B cell (primary cell): Measurements from ENCODE around the gene RPA3. TPM values are rescaled to one million over a fixed set of nuclear protein-coding genes. Genes with fewer than 3 reads are reported as not detected.

ENCODE experiments used
- ATAC-seq: fragments of 200-7000 bp; cut with Tn5 transposase; one replicate; pipeline ENCODE4 v1.10.0; 2021; ENCODE audit warnings: low read depth, mild to moderate bottlenecking, moderate number of reproducible peaks, moderate library complexity
- CTCF ChIA-PET: fragments of 350-600 bp; sonication (Branson Sonifier 250); formaldehyde crosslinking; loops from one replicate; lab custom pipeline; 2021; ENCODE audit warnings: antibody characterized with exemption, inconsistent platforms; lab: Charles Lee
- POLR2A ChIA-PET: fragments of 350-600 bp; sonication (Branson Sonifier 250); formaldehyde crosslinking; loops from one replicate; lab custom pipeline; 2021; ENCODE audit warnings: antibody characterized with exemption; lab: Charles Lee
- DNase-seq: peaks from one replicate; pipeline ENCODE4 v3.0.0; 2013
- H2AFZ ChIP-seq: 2 replicates; pipeline ENCODE4 v1.6.1; 2012; ENCODE audit warnings: mild to moderate bottlenecking, low read depth, low read length; ENCODE audit not compliant: insufficient read depth, poor library complexity, severe bottlenecking
- H3K27ac ChIP-seq, 2 donors: 1 replicate in 1 of 2; 2 replicates in 1 of 2; pipeline ENCODE4 v1.5.1; 2012 to 2013; ENCODE audit warnings: low read length in 2 of 2, mild to moderate bottlenecking in 2 of 2, moderate library complexity in 1 of 2
- H3K27me3 ChIP-seq, 4 experiments: fragments of 200-600 bp in 1 of 4; sonication (generic) in 1 of 4; replicated peaks in 1 of 4; 1 replicate in 2 of 4; 2 replicates in 2 of 4; pipeline versions ENCODE4 v1.6.1 to v1.7.0; 2013 to 2016; ENCODE audit warnings: low read length in 3 of 4, mild to moderate bottlenecking in 2 of 4, mixed read lengths in 1 of 4, moderate library complexity in 1 of 4; ENCODE audit not compliant: insufficient read depth in 4 of 4, control insufficient read depth in 3 of 4; ENCODE audit errors: control extremely low read depth in 1 of 4
- H3K36me3 ChIP-seq, 2 experiments: replicated peaks in 1 of 2; 1 replicate in 1 of 2; 2 replicates in 1 of 2; pipeline versions ENCODE4 v1.6.1 to v1.7.1; 2013; ENCODE audit warnings: low read length in 1 of 2; ENCODE audit not compliant: insufficient read depth in 2 of 2, control insufficient read depth in 1 of 2; ENCODE audit errors: control extremely low read depth in 1 of 2, extremely low read depth in 1 of 2
- H3K4me1 ChIP-seq, 2 donors: fragments of 200-600 bp in 1 of 2; sonication (generic) in 1 of 2; 1 replicate in 1 of 2; 2 replicates in 1 of 2; pipeline versions ENCODE4 v1.5.1 to v1.6.1; 2013 to 2017; ENCODE audit warnings: low read length in 2 of 2; ENCODE audit not compliant: control insufficient read depth in 2 of 2, insufficient read depth in 2 of 2
- H3K4me2 ChIP-seq: replicated peaks from 2 replicates; pipeline ENCODE3; 2012; ENCODE audit warnings: mild to moderate bottlenecking, low read depth, low read length; ENCODE audit not compliant: poor library complexity, severe bottlenecking
- H3K4me3 ChIP-seq, 5 experiments: fragments of 200-600 bp in 1 of 5; sonication (generic) in 1 of 5; 1 replicate in 3 of 5; 2 replicates in 2 of 5; pipeline versions ENCODE4 v1.5.1 to v1.7.0; 2011 to 2016; ENCODE audit warnings: low read length in 4 of 5, mild to moderate bottlenecking in 4 of 5, low read depth in 2 of 5, control low read depth in 1 of 5, moderate library complexity in 1 of 5; ENCODE audit not compliant: insufficient read depth in 1 of 5; ENCODE audit errors: control extremely low read depth in 1 of 5, extremely low read depth in 1 of 5
- H3K79me2 ChIP-seq: fragments of 200-600 bp; sonication (generic); one replicate; pipeline ENCODE4 v1.6.0; 2016; ENCODE audit warnings: low read length; ENCODE audit not compliant: control insufficient read depth, insufficient read depth
- H3K9ac ChIP-seq: fragments of 200-600 bp; sonication (generic); 2 replicates; pipeline ENCODE4 v1.6.1; 2017; ENCODE audit warnings: mild to moderate bottlenecking, low read length, moderate library complexity
- H3K9me3 ChIP-seq, 3 donors: one replicate each; pipeline versions ENCODE4 v1.6.1 to v1.7.1; 2013; ENCODE audit warnings: low read length in 2 of 3; ENCODE audit not compliant: control insufficient read depth in 2 of 3, insufficient read depth in 1 of 3; ENCODE audit errors: control extremely low read depth in 1 of 3
- H4K20me1 ChIP-seq: 2 replicates; pipeline ENCODE4 v1.6.0; 2012; ENCODE audit warnings: mild to moderate bottlenecking, low read length; ENCODE audit not compliant: insufficient read depth, control insufficient read depth, poor library complexity, severe bottlenecking
- H3K27ac Mint-ChIP-seq: one replicate; pipeline ENCODE4 v1.8.0; 2021; ENCODE audit warnings: mixed read lengths
- H3K27me3 Mint-ChIP-seq: one replicate; pipeline ENCODE4 v1.8.0; 2021; ENCODE audit warnings: mixed read lengths
- H3K4me1 Mint-ChIP-seq: one replicate; pipeline ENCODE4 v1.8.0; 2021; ENCODE audit warnings: mixed read lengths
- H3K4me3 Mint-ChIP-seq: one replicate; pipeline ENCODE4 v1.8.0; 2021; ENCODE audit warnings: mixed read lengths
- H3K9me3 Mint-ChIP-seq: one replicate; pipeline ENCODE4 v1.8.0; 2022; ENCODE audit warnings: mixed read lengths; ENCODE audit not compliant: insufficient read depth
- CTCF ChIP-seq: fragments of 200-600 bp; IDR thresholded peaks from one replicate; pipeline ENCODE4 v1.8.0; 2022; ENCODE audit warnings: antibody characterized with exemption, mild to moderate bottlenecking
- EZH2 ChIP-seq: IDR thresholded peaks from 2 replicates; pipeline ENCODE4 v1.6.1; 2012; ENCODE audit warnings: borderline replicate concordance, low read depth, mild to moderate bottlenecking, moderate library complexity, low read length; ENCODE audit not compliant: insufficient read depth, poor library complexity, severe bottlenecking
- WGBS: methylation state at CpG from one replicate; pipeline ENCODE4 v1.1.5; 2013; ENCODE audit warnings: missing lambda C conversion rate; ENCODE audit not compliant: insufficient coverage; 5-methylcytosine and 5-hydroxymethylcytosine counted together
- intact Hi-C: fragments of 100-400 bp; cut with micrococcal nuclease; formaldehyde crosslinking; loops from one replicate; pipeline ENCODE4 v1.10.0; 2022
- polyA plus RNA-seq: library from polyadenylated mRNA; depleted of rRNA; stranded (reverse); fragments of >200 nt; gene quantifications from 2 replicates; pipeline ENCODE4 v1.2.3, GENCODE V29; 2012
- total RNA-seq, 2 donors: library from RNA; stranded (reverse); fragments of 120-200 nt in 1 of 2; gene quantifications; 1 replicate in 1 of 2; 2 replicates in 1 of 2; pipeline versions ENCODE4 v1.2.3 to v1.2.4, GENCODE V29; 2013 to 2022

RPA3 gene
- total and polyA plus RNA-seq, 2 donors (not counting 1 experiment from before 2014, with no cell fraction given): 25.6 to 49.3 TPM

- intact Hi-C loops: no loop called here
- ATAC-seq (no peak), DNase-seq (no peak)
- Histone ChIP-seq H4K20me1 (peaks cover 8% of the 10 kb centered on the region), H3K27me3 (no peaks in the 10 kb centered on the region), H3K4me3 (no peak overlapping the region), H3K36me3 (no peaks in the 10 kb centered on the region), H2AFZ (no peak overlapping the region), H3K27ac (no peak overlapping the region), H3K4me1 (peaks cover 12% of the 10 kb centered on the region in 2 donors), H3K9me3 (no peaks in the 10 kb centered on the region), H3K79me2 (peaks cover 9% of the 10 kb centered on the region), H3K4me2 (no peak overlapping the region), H3K9ac (no peak overlapping the region)
- no peak overlapping the region for H3K4me3 Mint-ChIP-seq
- 67% methylated on average over 1 of the region's 3 CpGs for WGBS
- ChIA-PET CTCF (no interaction called here), POLR2A (no interaction called here)
- no peak overlapping the region for H3K27ac Mint-ChIP-seq
- peaks cover 36% of the 10 kb centered on the region for H3K4me1 Mint-ChIP-seq
- TF ChIP-seq EZH2 (no peak), CTCF (no peak)
- H3K27me3 Mint-ChIP-seq: no peaks in the 10 kb centered on the region
- H3K9me3 Mint-ChIP-seq: no peaks in the 10 kb centered on the region
Observed at GRCh38 chr7:7709291-7709690, 9.1 kb downstream of the RPA3 start.

- H3K4me2 ChIP-seq: no peak overlapping the region
- intact Hi-C loops: no loop called here
- no peaks in the 10 kb centered on the region for H3K9me3 Mint-ChIP-seq
- H3K4me3 ChIP-seq: no peak overlapping the region
- no peaks in the 10 kb centered on the region for H3K36me3 ChIP-seq
- POLR2A ChIA-PET: no interaction called here
- no peaks in the 10 kb centered on the region for H3K9me3 ChIP-seq
- TF ChIP-seq CTCF (no peak), EZH2 (no peak)
- no peak overlapping the region for H2AFZ ChIP-seq
- peaks cover 15% of the 10 kb centered on the region for H3K79me2 ChIP-seq
- DNase-seq: no peak
- no peaks in the 10 kb centered on the region for H3K27me3 ChIP-seq
- H3K9ac ChIP-seq: no peak overlapping the region
- no peak overlapping the region for H3K27ac ChIP-seq
- WGBS: 100% methylated on average over 1 of the region's 4 CpGs
- no peak overlapping the region for H3K27ac Mint-ChIP-seq
- ATAC-seq: no peak
- CTCF ChIA-PET: interaction anchor here (1.5 kb wide), 1 partner anchor 26 kb away, joined by 5 read pairs; no protein-coding TSS in a partner anchor
- H4K20me1 ChIP-seq: peaks cover 8% of the 10 kb centered on the region
- no peak overlapping the region for H3K4me3 Mint-ChIP-seq
- peaks cover 34% of the 10 kb centered on the region for H3K4me1 Mint-ChIP-seq
- H3K4me1 ChIP-seq: peaks cover 12% of the 10 kb centered on the region in 2 donors
- no peaks in the 10 kb centered on the region for H3K27me3 Mint-ChIP-seq
Observed at GRCh38 chr7:7707806-7708205, 10.6 kb downstream of the RPA3 start.
